CD4-positive, alpha-beta T cell (primary cell): ENCODE data around the gene SHC4. TPM values are rescaled to one million over a fixed set of nuclear protein-coding genes. Genes with fewer than 3 reads are reported as not detected.

Experiments used
- ATAC-seq: fragments of 200-7000 bp; cut with Tn5 transposase; one replicate; pipeline ENCODE4 v1.10.0; 2022; ENCODE audit warnings: mild to moderate bottlenecking; ENCODE audit not compliant: poor library complexity
- CTCF ChIA-PET: fragments of 350-600 bp; sonication (Branson Sonifier 250); formaldehyde crosslinking; loops from one replicate; lab custom pipeline; 2021; ENCODE audit warnings: antibody characterized with exemption, inconsistent platforms; lab: Charles Lee
- POLR2A ChIA-PET: fragments of 350-600 bp; sonication (Branson Sonifier 250); formaldehyde crosslinking; loops from one replicate; lab custom pipeline; 2021; ENCODE audit warnings: antibody characterized with exemption, inconsistent platforms; lab: Charles Lee
- DNase-seq, 14 experiments: peaks; one replicate each; pipeline ENCODE4 v3.0.0-alpha.2; 2013 to 2020; ENCODE audit warnings: mixed read lengths in 2 of 14
- H3K27ac ChIP-seq, 2 donors: one replicate each; pipeline versions ENCODE4 v1.5.1 to v1.7.0; 2013; ENCODE audit warnings: low read length in 2 of 2, low read depth in 1 of 2, mild to moderate bottlenecking in 1 of 2
- H3K27me3 ChIP-seq, 2 experiments: 1 replicate in 1 of 2; 2 replicates in 1 of 2; pipeline versions ENCODE4 v1.6.1 to v1.7.0; 2013; ENCODE audit warnings: low read length in 2 of 2, control low read depth in 1 of 2, mild to moderate bottlenecking in 1 of 2, moderate library complexity in 1 of 2; ENCODE audit not compliant: insufficient read depth in 2 of 2, control insufficient read depth in 1 of 2
- H3K36me3 ChIP-seq: one replicate; pipeline ENCODE4 v1.6.1; 2013; ENCODE audit warnings: low read length, control low read depth; ENCODE audit not compliant: insufficient read depth
- H3K4me1 ChIP-seq: one replicate; pipeline ENCODE4 v1.6.1; 2013; ENCODE audit warnings: low read length, control low read depth; ENCODE audit not compliant: insufficient read depth
- H3K4me3 ChIP-seq: one replicate; pipeline ENCODE4 v1.5.1; 2013; ENCODE audit warnings: mild to moderate bottlenecking, low read length, moderate library complexity
- H3K9me3 ChIP-seq, 2 experiments: 1 replicate in 1 of 2; 2 replicates in 1 of 2; pipeline versions ENCODE4 v1.6.1 to v1.7.0; 2013; ENCODE audit warnings: low read length in 2 of 2, mild to moderate bottlenecking in 2 of 2, control low read depth in 1 of 2, moderate library complexity in 1 of 2; ENCODE audit not compliant: control insufficient read depth in 1 of 2, insufficient read depth in 1 of 2
- H3K27ac Mint-ChIP-seq: one replicate; pipeline ENCODE4 v1.8.0; 2020; ENCODE audit warnings: mixed read lengths
- H3K27me3 Mint-ChIP-seq: one replicate; pipeline ENCODE4 v1.8.0; 2021; ENCODE audit warnings: mixed read lengths
- H3K36me3 Mint-ChIP-seq: one replicate; pipeline ENCODE4 v1.8.0; 2021; ENCODE audit warnings: low read depth, mixed read lengths
- H3K4me1 Mint-ChIP-seq: one replicate; pipeline ENCODE4 v1.8.0; 2021; ENCODE audit warnings: low read depth, mixed read lengths
- H3K4me3 Mint-ChIP-seq: one replicate; pipeline ENCODE4 v1.8.0; 2020; ENCODE audit warnings: mild to moderate bottlenecking, mixed read lengths
- H3K9me3 Mint-ChIP-seq: one replicate; pipeline ENCODE4 v1.8.0; 2020; ENCODE audit warnings: mixed read lengths
- CTCF ChIP-seq: fragments of 200-600 bp; IDR thresholded peaks from one replicate; pipeline ENCODE4 v1.8.0; 2022; ENCODE audit warnings: antibody characterized with exemption, mild to moderate bottlenecking
- intact Hi-C, 2 experiments: fragments of 100-400 bp; cut with DNase I in 1 of 2; cut with micrococcal nuclease in 1 of 2; formaldehyde crosslinking; loops; one replicate each; pipeline versions ENCODE4 v1.15.1 to v1.9.0; 2023 to 2025; cut with DNase I, micrococcal nuclease
- total RNA-seq, 174 experiments: library from RNA in 2 of 174; stranded (reverse) in 2 of 174; gene quantifications; one replicate each; pipeline ENCODE4 v1.2.3 and lab custom pipeline; 2021 to 2026

Gene SHC4
- total RNA-seq, 2 experiments from 2014 or later: not detected

GRCh38 chr15:48896869-48897814, 66.6 kb downstream of the SHC4 start:
- Mint-ChIP-seq H3K9me3 (no peaks in the 10 kb centered on the region), H3K4me1 (no peaks in the 10 kb centered on the region), H3K27me3 (peaks cover 35% of the 10 kb centered on the region), H3K36me3 (no peaks in the 10 kb centered on the region), H3K4me3 (no peak overlapping the region), H3K27ac (no peak overlapping the region)
- Histone ChIP-seq H3K27ac (no peak overlapping the region), H3K27me3 (peaks cover 6 to 7% of the 10 kb centered on the region in 2 experiments), H3K4me1 (no peaks in the 10 kb centered on the region), H3K4me3 (no peak overlapping the region), H3K36me3 (no peaks in the 10 kb centered on the region), H3K9me3 (no peaks in the 10 kb centered on the region)
- no peak for DNase-seq
- POLR2A ChIA-PET: no interaction called here
- ATAC-seq: no peak
- CTCF ChIA-PET: no interaction called here
- intact Hi-C loops: no loop called here
- no peak for TF ChIP-seq CTCF

- CTCF ChIA-PET: no interaction called here
Observed at GRCh38 chr15:48893311-48893710, 70.4 kb downstream of the SHC4 start.

GRCh38 chr15:48891232-48891765, 72.4 kb downstream of the SHC4 start:
- H3K27ac Mint-ChIP-seq: no peak overlapping the region
- H3K27ac ChIP-seq: no peak overlapping the region
- DNase-seq: no peak
- CTCF ChIA-PET: interaction anchor here (1.4 kb wide), 1 partner anchor 30 kb away, joined by 4 read pairs; no protein-coding TSS in a partner anchor
- no peak overlapping the region for H3K4me3 Mint-ChIP-seq
- peaks cover 40% of the 10 kb centered on the region for H3K27me3 Mint-ChIP-seq
- no peaks in the 10 kb centered on the region for H3K4me1 Mint-ChIP-seq
- no peaks in the 10 kb centered on the region for H3K9me3 ChIP-seq
- peaks cover 0 to 7% of the 10 kb centered on the region in 2 experiments for H3K27me3 ChIP-seq
- H3K4me1 ChIP-seq: no peaks in the 10 kb centered on the region
- H3K4me3 ChIP-seq: no peak overlapping the region
- H3K36me3 ChIP-seq: no peaks in the 10 kb centered on the region
- no peaks in the 10 kb centered on the region for H3K36me3 Mint-ChIP-seq
- H3K9me3 Mint-ChIP-seq: no peaks in the 10 kb centered on the region
- POLR2A ChIA-PET: no interaction called here
- no peak for TF ChIP-seq CTCF
- intact Hi-C loops: no loop called here
- ATAC-seq: no peak

More at GRCh38 chr15:48893311-48893710, 70.4 kb downstream of the SHC4 start:
- Mint-ChIP-seq H3K4me1 (no peaks in the 10 kb centered on the region), H3K27ac (no peak overlapping the region), H3K4me3 (no peak overlapping the region), H3K9me3 (no peaks in the 10 kb centered on the region), H3K36me3 (no peaks in the 10 kb centered on the region), H3K27me3 (peaks cover 52% of the 10 kb centered on the region)
- intact Hi-C loops: no loop called here
- no peak overlapping the region for H3K27ac ChIP-seq
- POLR2A ChIA-PET: no interaction called here
- DNase-seq (no peak), ATAC-seq (no peak)
- peaks cover 4 to 6% of the 10 kb centered on the region in 2 experiments for H3K27me3 ChIP-seq
- H3K9me3 ChIP-seq: no peaks in the 10 kb centered on the region
- H3K4me3 ChIP-seq: no peak overlapping the region
- TF ChIP-seq CTCF: no peak
- H3K36me3 ChIP-seq: no peaks in the 10 kb centered on the region
- H3K4me1 ChIP-seq: no peaks in the 10 kb centered on the region
